Esophagus muscularis mucosa (tissue), 4 donors: ENCODE results near the gene GABARAPL1. TPM values are rescaled to one million over a fixed set of nuclear protein-coding genes. Genes with fewer than 3 reads are reported as not detected.
"Not testable (repeated sequence)": the region's sequence is repeated elsewhere in the genome, so short reads cannot be mapped to it uniquely, and the experiment has no call there.

Experiments used
- DNase-seq: peaks from one replicate; pipeline ENCODE4 v3.0.0-alpha.2; 2017; ENCODE audit errors: extremely low spot score
- H3K27ac ChIP-seq, 4 donors: fragments of 200-600 bp; sonication (generic); replicated peaks in 1 of 4; 1 replicate in 3 of 4; 2 replicates in 1 of 4; pipeline ENCODE4 v1.5.1; 2016 to 2019; ENCODE audit warnings: mild to moderate bottlenecking in 1 of 4
- H3K27me3 ChIP-seq, 4 donors: fragments of 200-600 bp; sonication (generic); one replicate each; pipeline versions ENCODE4 v1.5.1 to v1.6.0; 2016 to 2019
- H3K36me3 ChIP-seq, 4 donors: fragments of 200-600 bp; sonication (generic); one replicate each; pipeline ENCODE4 v1.5.1; 2016 to 2019
- H3K4me1 ChIP-seq, 4 donors: fragments of 200-600 bp; sonication (generic); one replicate each; pipeline ENCODE4 v1.5.1; 2016 to 2019
- H3K4me3 ChIP-seq, 4 donors: fragments of 200-600 bp; sonication (generic); 1 replicate in 2 of 4; 2 replicates in 2 of 4; pipeline ENCODE4 v1.5.1; 2016 to 2019; ENCODE audit warnings: mild to moderate bottlenecking in 4 of 4, moderate library complexity in 1 of 4
- H3K9me3 ChIP-seq, 4 donors: fragments of 200-600 bp; sonication (generic); 1 replicate in 3 of 4; 2 replicates in 1 of 4; pipeline ENCODE4 v1.5.1; 2016 to 2019
- CTCF ChIP-seq, 3 experiments: fragments of 200-600 bp in 2 of 3; fragments of 450-650 bp in 1 of 3; sonication (generic) in 2 of 3; IDR thresholded peaks; one replicate each; pipeline ENCODE4 v1.5.1; 2017 to 2019; ENCODE audit warnings: antibody characterized with exemption in 3 of 3, mild to moderate bottlenecking in 2 of 3, moderate library complexity in 1 of 3
- EP300 ChIP-seq: sonication (generic); formaldehyde crosslinking; IDR thresholded peaks from one replicate; pipeline ENCODE4 v1.6.1; 2017; ENCODE audit warnings: antibody characterized with exemption
- POLR2A ChIP-seq: fragments of 450-650 bp; IDR thresholded peaks from one replicate; pipeline ENCODE4 v1.6.1; 2017; ENCODE audit warnings: antibody characterized with exemption, moderate library complexity, mild to moderate bottlenecking, low read depth
- POLR2AphosphoS5 ChIP-seq, 2 donors: sonication (generic); formaldehyde crosslinking; IDR thresholded peaks; one replicate each; pipeline ENCODE4 v1.6.1; 2017; ENCODE audit warnings: antibody characterized with exemption in 2 of 2
- WGBS: methylation state at CpG from one replicate; pipeline ENCODE4 v1.1.5; 2018; 5-methylcytosine and 5-hydroxymethylcytosine counted together
- intact Hi-C: fragments of 100-400 bp; cut with DNase I; formaldehyde crosslinking; loops from one replicate; pipeline ENCODE4 v1.15.1; 2023
- total RNA-seq, 4 donors: library from RNA; depleted of rRNA; stranded (reverse); fragments of >200 nt; gene quantifications; one replicate each; pipeline versions ENCODE4 v1.1.0 to v1.2.1, GENCODE V29; 2016

Gene GABARAPL1
- total RNA-seq, 4 donors from 2014 or later: 142 to 352 (median 213) TPM

- Histone ChIP-seq H3K4me3 (peak overlapping the region; percentile 79 to 87 (median 82)), H3K27ac (peak overlapping the region; percentile 96 to 100 (median 98)), H3K9me3 (no peaks in the 10 kb centered on the region), H3K36me3 (peaks cover 5 to 32% (median 19%) of the 10 kb centered on the region in 4 donors), H3K27me3 (no peaks in the 10 kb centered on the region), H3K4me1 (peaks cover 37 to 50% (median 42%) of the 10 kb centered on the region in 4 donors)
- no peak for DNase-seq
- intact Hi-C loops: loop anchor here (10.0 kb wide), 2 partner anchors 60 to 510 kb away; partner anchors contain the start of gene YBX3
- 23% methylated on average over 10 of the region's 10 CpGs for WGBS
- TF ChIP-seq CTCF (IDR thresholded peaks at IDR 0.05): no peak
- TF ChIP-seq EP300: no peak
- no peak for TF ChIP-seq POLR2AphosphoS5 (IDR thresholded peaks at IDR 0.05)
- no peak for TF ChIP-seq POLR2A
Observed at GRCh38 chr12:10214136-10214894, 1.6 kb downstream of the GABARAPL1 start.

GRCh38 chr12:10214895-10215267 lies 2.2 kb downstream of the GABARAPL1 start:
- peak in 1 of 2 donors; percentile 41 for TF ChIP-seq POLR2AphosphoS5 (IDR thresholded peaks at IDR 0.05)
- TF ChIP-seq CTCF (IDR thresholded peaks at IDR 0.05): no peak
- Histone ChIP-seq H3K27me3 (no peaks in the 10 kb centered on the region), H3K4me3 (peak overlapping the region; percentile 79 to 87 (median 82)), H3K36me3 (peaks cover 5 to 38% (median 24%) of the 10 kb centered on the region in 4 donors), H3K9me3 (no peaks in the 10 kb centered on the region), H3K27ac (peak overlapping the region; percentile 96 to 100 (median 98)), H3K4me1 (peaks cover 41 to 55% (median 46%) of the 10 kb centered on the region in 4 donors)
- no peak for DNase-seq
- WGBS: 50% methylated on average over 3 of the region's 3 CpGs
- intact Hi-C loops: loop anchor here (10.0 kb wide), 2 partner anchors 60 to 510 kb away; partner anchors contain the start of gene YBX3

- Histone ChIP-seq H3K9me3 (no peaks in the 10 kb centered on the region), H3K36me3 (peaks cover 5 to 43% (median 30%) of the 10 kb centered on the region in 4 donors), H3K27me3 (no peaks in the 10 kb centered on the region), H3K27ac (peak overlapping the region; percentile 96 to 100 (median 98)), H3K4me1 (peaks cover 46 to 60% (median 52%) of the 10 kb centered on the region in 4 donors), H3K4me3 (peak overlapping the region; percentile 79 to 87 (median 82))
- TF ChIP-seq POLR2AphosphoS5 (IDR thresholded peaks at IDR 0.05) (no peak), EP300 (no peak), POLR2A (no peak), CTCF (IDR thresholded peaks at IDR 0.05) (no peak)
- no peak for DNase-seq
- WGBS: 71% methylated on average over 2 of the region's 2 CpGs
- intact Hi-C loops: loop anchor here (10.0 kb wide), 2 partner anchors 61 to 509 kb away; partner anchors contain the start of gene YBX3
Observed at GRCh38 chr12:10215436-10215835, 2.8 kb downstream of the GABARAPL1 start.

GRCh38 chr12:10215946-10216345 lies 3.3 kb downstream of the GABARAPL1 start:
- not testable (repeated sequence) for DNase-seq, H3K9me3 ChIP-seq, H3K27me3 ChIP-seq
- WGBS: 91% methylated on average over 13 of the region's 13 CpGs
- Histone ChIP-seq H3K4me1 (peaks cover 50 to 65% (median 57%) of the 10 kb centered on the region in 4 donors), H3K36me3 (peaks cover 5 to 48% (median 35%) of the 10 kb centered on the region in 4 donors), H3K27ac (peak overlapping the region; percentile 96 to 100 (median 98)), H3K4me3 (peak overlapping the region in 1 of 4 donors; percentile 79)
- intact Hi-C loops: loop anchor here (10.0 kb wide), 2 partner anchors 61 to 509 kb away; partner anchors contain the start of gene YBX3

GRCh38 chr12:10218021-10218420 lies 5.3 kb downstream of the GABARAPL1 start:
- Histone ChIP-seq H3K27me3 (no peaks in the 10 kb centered on the region), H3K36me3 (peaks cover 25 to 69% (median 55%) of the 10 kb centered on the region in 4 donors), H3K4me1 (peaks cover 52 to 60% (median 54%) of the 10 kb centered on the region in 4 donors), H3K4me3 (no peak overlapping the region), H3K9me3 (no peaks in the 10 kb centered on the region), H3K27ac (peak overlapping the region in 2 of 4 donors; percentile 17 to 30)
- 93% methylated on average over 6 of the region's 6 CpGs for WGBS
- TF ChIP-seq EP300: no peak
- DNase-seq: no peak
- intact Hi-C loops: loop anchor here (10.0 kb wide), 2 partner anchors 63 to 507 kb away; partner anchors contain the start of gene YBX3
